SU-DHL-6 (cell line): ENCODE data around the gene PRKN.

Experiments used
- H2AFZ ChIP-seq: fragments of 200-600 bp; sonication (generic); 2 replicates; pipeline ENCODE4 v1.6.1; 2014; ENCODE audit warnings: low read depth, mild to moderate bottlenecking, moderate library complexity, mixed read lengths, antibody characterized with exemption, low read length; ENCODE audit not compliant: severe bottlenecking
- H3F3A ChIP-seq: fragments of 200-600 bp; shearing (Covaris generic); 2 replicates; pipeline ENCODE4 v1.6.0; 2016; ENCODE audit warnings: antibody characterized with exemption, mild to moderate bottlenecking; ENCODE audit not compliant: insufficient read depth
- H3K27ac ChIP-seq: fragments of 200-600 bp; sonication (generic); 2 replicates; pipeline ENCODE4 v1.5.1; 2016; ENCODE audit warnings: low read depth, mild to moderate bottlenecking, low read length, moderate library complexity, mixed read lengths
- H3K27me3 ChIP-seq: fragments of 200-600 bp; sonication (generic), shearing (Covaris generic); 2 replicates; pipeline ENCODE4 v1.6.0; 2014; ENCODE audit warnings: mild to moderate bottlenecking, low read length
- H3K36me3 ChIP-seq: fragments of 200-600 bp; sonication (generic); 2 replicates; pipeline ENCODE4 v1.6.1; 2014; ENCODE audit warnings: mild to moderate bottlenecking, low read length, mixed read lengths
- H3K4me2 ChIP-seq: fragments of 300-600, 200-600 bp; shearing (Covaris generic), sonication (generic); 2 replicates; pipeline ENCODE4 v1.6.0; 2014; ENCODE audit warnings: low read length, low read depth, mild to moderate bottlenecking; ENCODE audit not compliant: poor library complexity, severe bottlenecking
- H3K4me3 ChIP-seq: fragments of 200-600 bp; sonication (generic); 2 replicates; pipeline ENCODE4 v1.5.1; 2014; ENCODE audit warnings: antibody characterized with exemption, low read length, mild to moderate bottlenecking, mixed read lengths; ENCODE audit not compliant: insufficient read depth, poor library complexity, severe bottlenecking
- H3K79me2 ChIP-seq: fragments of 200-600 bp; sonication (generic); 2 replicates; pipeline ENCODE4 v1.6.1; 2014; ENCODE audit warnings: mild to moderate bottlenecking, low read length, moderate library complexity; ENCODE audit not compliant: insufficient read depth
- H3K9ac ChIP-seq: fragments of 200-600 bp; sonication (generic); 2 replicates; pipeline ENCODE4 v1.7.0; 2014; ENCODE audit warnings: mild to moderate bottlenecking, low read length
- H3K9me2 ChIP-seq: fragments of 200-600 bp; sonication (generic); replicated peaks from 2 replicates; pipeline ENCODE4 v1.6.1; 2014; ENCODE audit warnings: low read length; ENCODE audit not compliant: insufficient read depth
- H3K9me3 ChIP-seq: fragments of 200-600 bp; sonication (generic); 2 replicates; pipeline ENCODE4 v1.6.1; 2014; ENCODE audit warnings: low read length, mixed read lengths; ENCODE audit not compliant: insufficient read depth
- H4K20me1 ChIP-seq: fragments of 200-600 bp; sonication (generic); 2 replicates; pipeline ENCODE4 v1.6.1; 2014; ENCODE audit warnings: low read depth, mild to moderate bottlenecking, antibody characterized with exemption, low read length, moderate library complexity, mixed read lengths
- CTCF ChIP-seq: fragments of 200-600 bp; sonication (generic); IDR thresholded peaks from one replicate; pipeline ENCODE4 v1.5.1; 2017; ENCODE audit warnings: antibody characterized with exemption, mild to moderate bottlenecking, low read length, moderate library complexity; ENCODE audit not compliant: insufficient read depth, poor library complexity, severe bottlenecking
- EZH2phosphoT487 ChIP-seq: fragments of 200-600 bp; sonication (generic), shearing (Covaris generic); conservative IDR thresholded peaks from 2 replicates; pipeline ENCODE4 v1.6.1; 2018; ENCODE audit warnings: mild to moderate bottlenecking, antibody characterized with exemption, low read length, moderate library complexity, mixed read lengths

PRKN gene

DNA sequence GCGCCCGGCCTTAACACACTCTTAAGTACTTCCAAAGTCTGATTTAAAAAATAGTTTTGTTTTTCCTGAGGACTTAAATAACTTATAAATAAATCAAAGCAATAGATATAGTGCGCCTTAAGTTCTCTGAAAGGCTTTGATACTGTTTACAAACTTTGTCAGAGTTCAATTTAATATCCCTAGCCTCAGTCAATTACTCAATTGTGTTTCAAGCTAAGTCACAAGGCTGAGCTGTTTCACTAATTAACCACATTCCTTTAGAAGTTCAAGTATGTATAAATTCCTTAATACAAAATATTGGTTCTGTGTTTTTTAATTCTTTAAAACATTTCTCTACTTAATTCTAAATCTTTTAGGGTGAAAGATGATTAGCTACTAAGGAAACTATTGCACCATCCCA is 1275.3 kb downstream of the PRKN start:
- H3K9ac ChIP-seq, result no peak overlapping the region
- no peaks in the 10 kb centered on the region for H3K9me3 ChIP-seq
- H3K27me3 ChIP-seq, result no peaks in the 10 kb centered on the region
- no peaks in the 10 kb centered on the region for H3K79me2 ChIP-seq
- no peaks in the 10 kb centered on the region for H3K9me2 ChIP-seq
- H3K27ac ChIP-seq, result no peak overlapping the region
- TF ChIP-seq EZH2phosphoT487, result no peak
- no peak for TF ChIP-seq CTCF
- no peak overlapping the region for H2AFZ ChIP-seq
- no peaks in the 10 kb centered on the region for H4K20me1 ChIP-seq
- no peak overlapping the region for H3K4me2 ChIP-seq
- no peak overlapping the region for H3K4me3 ChIP-seq
- no peaks in the 10 kb centered on the region for H3F3A ChIP-seq
- no peaks in the 10 kb centered on the region for H3K36me3 ChIP-seq

DNA sequence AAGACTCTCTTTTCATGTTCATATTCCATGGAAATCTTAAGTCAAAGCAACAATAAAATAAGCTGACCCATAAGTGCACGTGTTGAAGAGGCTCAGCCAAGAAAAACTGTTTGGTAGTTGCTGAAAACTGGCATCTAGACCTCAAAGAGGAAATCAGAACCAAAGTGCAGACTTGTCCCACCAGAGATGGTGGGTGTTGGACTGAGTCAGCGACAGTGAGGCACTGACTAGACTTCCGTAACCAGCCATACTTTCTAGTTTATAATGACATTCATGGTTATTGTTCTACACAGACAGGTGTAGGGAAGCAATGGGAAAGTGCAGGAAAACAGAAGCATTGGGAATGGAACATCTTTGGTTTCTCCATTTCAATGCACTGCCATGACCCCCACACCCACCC is 1278.0 kb downstream of the PRKN start:
- H3K9ac ChIP-seq, result no peak overlapping the region
- H3K79me2 ChIP-seq, result no peaks in the 10 kb centered on the region
- no peak overlapping the region for H3K4me2 ChIP-seq
- no peak overlapping the region for H3K4me3 ChIP-seq
- H2AFZ ChIP-seq, result no peak overlapping the region
- H3K27ac ChIP-seq, result no peak overlapping the region
- no peaks in the 10 kb centered on the region for H3K36me3 ChIP-seq
- no peaks in the 10 kb centered on the region for H4K20me1 ChIP-seq
- no peak for TF ChIP-seq CTCF
- no peaks in the 10 kb centered on the region for H3K27me3 ChIP-seq
- H3K9me2 ChIP-seq, result no peaks in the 10 kb centered on the region
- H3K9me3 ChIP-seq, result no peaks in the 10 kb centered on the region
- H3F3A ChIP-seq, result no peaks in the 10 kb centered on the region

- Histone ChIP-seq H3K79me2 (no peaks in the 10 kb centered on the region), H3K9ac (no peak overlapping the region), H3K9me2 (no peaks in the 10 kb centered on the region), H4K20me1 (no peaks in the 10 kb centered on the region), H3F3A (no peaks in the 10 kb centered on the region), H3K36me3 (no peaks in the 10 kb centered on the region), H3K9me3 (no peaks in the 10 kb centered on the region), H3K27ac (no peak overlapping the region), H3K27me3 (no peaks in the 10 kb centered on the region), H2AFZ (no peak overlapping the region), H3K4me3 (no peak overlapping the region), H3K4me2 (no peak overlapping the region)
- TF ChIP-seq EZH2phosphoT487 (no peak), CTCF (no peak)
These were observed 1280.6 kb downstream of the PRKN start for GRCh38 chr6:161446949-161447348.
